Activated T-helper 1 cell treated with anti-CD3 and anti-CD28 coated beads, Interleukin-12 subunit alpha, Interleukin-12 subunit beta, Interleukin-2, Interleukin-4 antibody, amounts not matched to agents 30 ng/mL and 10 ng/mL and 1 ng/mL, durations not matched to agents 14 hours and 24 hours and 36 hours (primary cell): ENCODE measurements around the gene SPIN1. TPM values are rescaled to one million over a fixed set of nuclear protein-coding genes. Genes with fewer than 3 reads are reported as not detected.
A peak's percentile ranks its signal among the peaks of the same experiment; 100 is the strongest.
"Not testable (repeated sequence)": the region's sequence is repeated elsewhere in the genome, so short reads cannot be mapped to it uniquely, and the experiment has no call there.

Experiments
- DNase-seq: peaks from one replicate; pipeline ENCODE4 v3.0.0; 2021; ENCODE audit warnings: low spot score
- H3K27ac Mint-ChIP-seq: one replicate; pipeline ENCODE4 v1.8.0; 2021; ENCODE audit warnings: mild to moderate bottlenecking, mixed read lengths
- H3K27me3 Mint-ChIP-seq: one replicate; pipeline ENCODE4 v1.8.0; 2022; ENCODE audit warnings: mild to moderate bottlenecking, moderate library complexity, mixed read lengths; ENCODE audit not compliant: insufficient read depth
- H3K36me3 Mint-ChIP-seq: one replicate; pipeline ENCODE4 v1.8.0; 2021; ENCODE audit warnings: low read depth, mixed read lengths
- H3K4me1 Mint-ChIP-seq: one replicate; pipeline ENCODE4 v1.8.0; 2021; ENCODE audit warnings: low read depth, mixed read lengths
- H3K4me3 Mint-ChIP-seq: one replicate; pipeline ENCODE4 v1.8.0; 2021; ENCODE audit warnings: mild to moderate bottlenecking, moderate library complexity, mixed read lengths
- H3K9me3 Mint-ChIP-seq: one replicate; pipeline ENCODE4 v1.8.0; 2021; ENCODE audit warnings: mixed read lengths
- intact Hi-C: fragments of 100-400 bp; cut with micrococcal nuclease; formaldehyde crosslinking; loops from one replicate; pipeline ENCODE4 v1.15.1; 2024
- total RNA-seq: library from RNA; stranded (reverse); gene quantifications from 2 replicates; pipeline ENCODE4 v1.2.3, GENCODE V29; 2022

Gene SPIN1
- total RNA-seq, 1 donor from 2014 or later: 39.1 TPM

DNA sequence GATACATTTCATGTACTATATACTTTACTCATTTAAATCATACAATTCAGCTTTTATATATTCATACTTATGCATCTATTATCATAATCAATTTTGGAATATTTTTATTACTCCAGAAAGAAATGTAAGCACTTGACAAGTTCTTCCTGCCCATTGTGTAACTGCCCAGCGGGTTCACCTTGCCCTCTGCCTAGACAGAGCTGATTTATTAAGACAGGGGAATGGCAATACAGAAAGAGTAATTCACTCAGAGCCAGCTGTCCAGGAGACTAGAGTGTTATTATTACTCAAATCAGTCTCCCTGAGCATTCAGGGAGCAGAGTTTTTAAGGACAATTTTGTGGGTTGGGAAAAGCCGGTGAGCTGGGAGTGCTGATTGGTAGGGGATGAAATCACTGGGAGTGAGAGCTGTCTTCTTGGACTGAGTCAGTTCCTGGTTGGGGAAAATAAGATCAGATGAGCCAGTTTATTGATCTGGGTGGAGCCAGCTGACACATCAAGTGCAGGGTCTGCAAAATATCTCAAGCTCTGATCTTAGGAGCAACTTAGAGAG lies 16.1 kb upstream of the SPIN1 start:
- Mint-ChIP-seq H3K9me3 (peaks cover 17% of the 10 kb centered on the region), H3K27me3 (peaks cover 12% of the 10 kb centered on the region), H3K36me3 (peaks cover 3% of the 10 kb centered on the region), H3K4me3 (no peak overlapping the region), H3K4me1 (no peaks in the 10 kb centered on the region), H3K27ac (no peak overlapping the region)
- intact Hi-C loops: no loop called here
- DNase-seq: no peak

- Mint-ChIP-seq H3K4me1 (no peaks in the 10 kb centered on the region), H3K4me3 (no peak overlapping the region), H3K36me3 (peaks cover 2% of the 10 kb centered on the region), H3K27me3 (peaks cover 12% of the 10 kb centered on the region), H3K27ac (no peak overlapping the region), H3K9me3 (peaks cover 16% of the 10 kb centered on the region)
- DNase-seq: no peak
- intact Hi-C loops: no loop called here
Observed at GRCh38 chr9:88373045-88373444, 15.2 kb upstream of the SPIN1 start.

DNA sequence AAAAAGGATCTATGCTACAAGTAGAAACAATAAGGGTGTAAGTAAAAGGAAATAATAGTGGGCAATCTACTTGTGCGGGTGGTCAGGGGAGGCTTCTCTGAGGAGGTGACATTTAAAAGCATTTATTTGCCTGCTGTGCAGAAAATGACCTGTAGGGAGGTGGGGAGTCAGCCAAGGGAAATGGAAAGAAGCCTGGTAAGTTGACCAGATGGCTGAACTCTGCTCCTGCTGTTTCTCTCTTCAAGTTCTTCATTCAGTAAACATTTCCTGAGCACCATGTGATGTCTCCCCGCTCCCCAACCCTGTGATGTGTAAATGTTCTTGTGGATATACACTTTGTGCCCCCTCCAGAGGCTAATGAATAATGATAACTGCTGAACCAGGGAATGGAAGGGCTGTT lies 9.9 kb upstream of the SPIN1 start:
- Mint-ChIP-seq H3K36me3 (no peaks in the 10 kb centered on the region), H3K27ac (no peak overlapping the region), H3K4me1 (no peaks in the 10 kb centered on the region), H3K9me3 (peaks cover 5% of the 10 kb centered on the region), H3K27me3 (no peaks in the 10 kb centered on the region), H3K4me3 (no peak overlapping the region)
- DNase-seq: no peak
- intact Hi-C loops: no loop called here

DNA sequence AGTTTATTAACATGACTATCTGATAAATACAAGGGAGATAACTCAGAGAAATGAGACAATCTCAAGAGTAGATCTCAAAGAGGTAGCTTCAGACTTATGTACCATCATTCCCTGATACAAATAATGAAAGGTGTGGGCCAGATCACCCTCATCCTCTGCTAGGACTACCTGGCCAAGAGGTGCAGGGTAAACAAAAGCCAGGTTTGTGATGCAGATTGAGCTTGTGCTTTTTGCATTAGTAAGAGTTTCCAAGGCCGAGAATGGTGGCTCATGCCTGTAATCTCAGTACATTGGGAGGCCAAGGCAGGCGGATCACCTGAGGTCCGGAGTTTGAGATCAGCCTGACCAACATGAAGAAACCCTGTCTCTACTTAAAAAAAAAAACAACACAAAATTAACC lies 8.9 kb upstream of the SPIN1 start:
- H3K4me1 Mint-ChIP-seq: no peaks in the 10 kb centered on the region
- no peaks in the 10 kb centered on the region for H3K36me3 Mint-ChIP-seq
- DNase-seq: no peak
- intact Hi-C loops: no loop called here
- peaks cover 5% of the 10 kb centered on the region for H3K9me3 Mint-ChIP-seq
- H3K4me3 Mint-ChIP-seq: no peak overlapping the region
- no peak overlapping the region for H3K27ac Mint-ChIP-seq
- H3K27me3 Mint-ChIP-seq: no peaks in the 10 kb centered on the region

- intact Hi-C loops: loop anchor here (10.0 kb wide), 1 partner anchor 935 kb away; the partner anchor contains the start of genes CKS2 and SECISBP2
- no peaks in the 10 kb centered on the region for H3K4me1 Mint-ChIP-seq
- no peak overlapping the region for H3K27ac Mint-ChIP-seq
Observed at GRCh38 chr9:88380118-88380517, 8.1 kb upstream of the SPIN1 start.

GRCh38 chr9:88381322-88381721 lies 6.9 kb upstream of the SPIN1 start:
- intact Hi-C loops: loop anchor here (10.0 kb wide), 1 partner anchor 933 kb away; the partner anchor contains the start of genes CKS2 and SECISBP2
- not testable (repeated sequence) for DNase-seq, H3K27me3 Mint-ChIP-seq, H3K4me3 Mint-ChIP-seq, H3K4me1 Mint-ChIP-seq, H3K27ac Mint-ChIP-seq, H3K9me3 Mint-ChIP-seq, H3K36me3 Mint-ChIP-seq

More at GRCh38 chr9:88380118-88380517, 8.1 kb upstream of the SPIN1 start:
- Mint-ChIP-seq H3K9me3 (peaks cover 5% of the 10 kb centered on the region), H3K4me3 (no peak overlapping the region), H3K27me3 (no peaks in the 10 kb centered on the region), H3K36me3 (no peaks in the 10 kb centered on the region)
- no peak for DNase-seq

DNA sequence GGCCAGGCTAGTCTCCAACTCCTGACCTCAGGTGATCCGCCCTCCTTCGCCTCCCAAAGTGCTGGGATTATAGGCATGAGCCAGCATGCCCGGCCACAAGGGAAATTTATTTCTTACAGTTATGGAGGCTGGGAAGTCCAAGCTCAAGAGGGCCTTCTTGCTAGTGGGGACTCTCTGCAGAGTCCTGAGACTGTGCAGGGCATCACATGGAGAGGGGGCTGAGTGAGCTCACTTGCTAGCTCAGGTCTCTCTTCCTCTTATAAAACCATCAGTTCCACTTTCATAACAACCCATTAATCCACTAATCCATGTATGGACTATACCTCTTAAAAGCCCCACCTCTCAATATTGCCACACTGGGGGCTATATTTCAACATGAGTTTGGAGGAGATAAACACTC lies 5.1 kb upstream of the SPIN1 start:
- Mint-ChIP-seq H3K9me3 (no peaks in the 10 kb centered on the region), H3K27me3 (no peaks in the 10 kb centered on the region), H3K27ac (no peak overlapping the region), H3K4me3 (no peak overlapping the region), H3K36me3 (no peaks in the 10 kb centered on the region), H3K4me1 (peaks cover 8% of the 10 kb centered on the region)
- intact Hi-C loops: loop anchor here (10.0 kb wide), 1 partner anchor 932 kb away; the partner anchor contains the start of genes CKS2 and SECISBP2
- DNase-seq: no peak

- H3K9me3 Mint-ChIP-seq, H3K4me3 Mint-ChIP-seq, H3K27ac Mint-ChIP-seq, DNase-seq, H3K27me3 Mint-ChIP-seq, H3K36me3 Mint-ChIP-seq: not testable (repeated sequence)
- peaks cover 27% of the 10 kb centered on the region for H3K4me1 Mint-ChIP-seq
- intact Hi-C loops: loop anchor here (10.0 kb wide), 1 partner anchor 929 kb away; the partner anchor contains the start of genes CKS2 and SECISBP2
Observed at GRCh38 chr9:88386137-88386536, 2.1 kb upstream of the SPIN1 start.

GRCh38 chr9:88387036-88387551 lies 1.1 kb upstream of the SPIN1 start:
- H3K9me3 Mint-ChIP-seq: no peaks in the 10 kb centered on the region
- peak overlapping the region; percentile 88 for H3K4me3 Mint-ChIP-seq
- peaks cover 12% of the 10 kb centered on the region for H3K36me3 Mint-ChIP-seq
- intact Hi-C loops: loop anchor here (10.0 kb wide), 1 partner anchor 928 kb away; the partner anchor contains the start of genes CKS2 and SECISBP2
- H3K4me1 Mint-ChIP-seq: peaks cover 34% of the 10 kb centered on the region
- H3K27ac Mint-ChIP-seq: peak overlapping the region; percentile 87
- H3K27me3 Mint-ChIP-seq: peaks cover 4% of the 10 kb centered on the region
- no peak for DNase-seq

GRCh38 chr9:88387552-88388202 lies 567 bp upstream of the SPIN1 start:
- intact Hi-C loops: loop anchor here (1.0 to 10.0 kb wide), 8 partner anchors 31 to 927 kb away; partner anchors contain the start of genes CDK20, CKS2 and SECISBP2
- Mint-ChIP-seq H3K4me3 (peak overlapping the region; percentile 88), H3K27me3 (peaks cover 4% of the 10 kb centered on the region)

GRCh38 chr9:88388886-88389605 lies 802 bp downstream of the SPIN1 start:
- intact Hi-C loops: loop anchor here (1.0 to 10.0 kb wide), 13 partner anchors 30 to 926 kb away; partner anchors contain the start of genes CDK20, CKS2 and SECISBP2
- Mint-ChIP-seq H3K27me3 (peaks cover 4% of the 10 kb centered on the region), H3K4me3 (peak overlapping the region; percentile 96), H3K36me3 (peaks cover 18% of the 10 kb centered on the region), H3K27ac (peak overlapping the region; percentile 97), H3K4me1 (peaks cover 41% of the 10 kb centered on the region), H3K9me3 (no peaks in the 10 kb centered on the region)
- DNase-seq: peak; percentile 37

More at GRCh38 chr9:88387552-88388202, 567 bp upstream of the SPIN1 start:
- H3K36me3 Mint-ChIP-seq: peaks cover 16% of the 10 kb centered on the region
- H3K27ac Mint-ChIP-seq: peak overlapping the region; percentile 87
- H3K9me3 Mint-ChIP-seq: no peaks in the 10 kb centered on the region
- DNase-seq: peak; percentile 30
- peaks cover 40% of the 10 kb centered on the region for H3K4me1 Mint-ChIP-seq

GRCh38 chr9:88390371-88390990 lies 2.2 kb downstream of the SPIN1 start:
- Mint-ChIP-seq H3K4me1 (peaks cover 41% of the 10 kb centered on the region), H3K36me3 (peaks cover 23% of the 10 kb centered on the region), H3K27ac (no peak overlapping the region), H3K27me3 (peaks cover 4% of the 10 kb centered on the region), H3K9me3 (no peaks in the 10 kb centered on the region), H3K4me3 (peak overlapping the region; percentile 96)
- no peak for DNase-seq
- intact Hi-C loops: no loop called here
